Measurements from ENCODE around the gene POLR2E. TPM values are rescaled to one million over a fixed set of nuclear protein-coding genes. Genes with fewer than 3 reads are reported as not detected.
"Not testable (repeated sequence)": the region's sequence is repeated elsewhere in the genome, so short reads cannot be mapped to it uniquely, and the experiment has no call there.

Gene POLR2E
- polyA plus RNA-seq, 1 donor from 2014 or later, result 172 TPM

DNA sequence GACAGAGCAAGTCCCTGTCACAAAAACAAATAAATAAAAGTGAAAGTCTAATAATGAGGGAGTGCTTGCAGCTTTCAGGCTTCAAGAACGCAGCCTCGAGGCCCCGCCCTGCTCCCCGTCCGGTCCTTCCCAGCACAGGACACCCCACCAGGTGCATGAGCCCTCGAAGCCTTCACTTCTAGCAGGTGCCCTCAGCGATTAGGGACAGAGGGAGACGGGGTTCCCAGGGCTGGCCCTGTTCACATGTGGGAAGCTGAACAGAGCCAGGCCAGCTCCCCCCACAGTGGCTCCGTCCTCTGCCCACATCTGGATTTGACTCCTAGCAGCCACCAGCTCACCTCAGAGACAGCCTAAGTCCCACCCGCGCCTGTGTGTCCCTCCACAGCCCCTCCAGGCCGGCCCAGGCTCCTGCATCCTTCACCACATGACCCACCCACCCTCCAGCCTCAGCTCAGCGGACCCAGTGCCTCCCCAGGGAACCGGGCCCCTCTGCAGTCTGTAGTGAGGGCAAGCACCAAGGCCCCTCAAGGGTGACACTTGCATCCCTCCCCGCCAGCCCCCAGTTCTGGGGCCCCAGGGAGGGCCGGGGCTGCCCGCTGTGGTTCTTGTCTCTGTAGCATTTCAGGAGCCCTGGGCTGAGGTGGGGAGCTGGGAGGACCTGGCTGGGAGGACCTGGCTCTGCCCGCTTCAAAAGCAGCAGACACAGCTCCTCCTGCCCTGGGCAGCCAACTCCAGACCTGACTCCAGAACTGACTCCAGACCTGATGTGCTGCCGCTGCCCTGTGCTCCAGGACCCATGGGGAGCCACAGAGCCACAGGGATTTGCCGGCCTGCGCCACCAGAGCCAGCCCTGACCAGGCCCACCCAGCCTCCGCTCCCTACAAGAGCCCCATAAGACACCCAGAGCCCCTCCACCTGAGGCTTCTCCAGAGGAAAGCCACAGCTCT is 35.9 kb upstream of the POLR2E start:
- H4K20me1 ChIP-seq (ENCODE audit: insufficient read depth), result no peaks in the 10 kb centered on the region
- H3K36me3 ChIP-seq (ENCODE audit: insufficient read depth, low read length), result no peaks in the 10 kb centered on the region
- no peaks in the 10 kb centered on the region for H3K79me2 ChIP-seq (replicated peaks; ENCODE audit: insufficient read depth, low read length)
- no peaks in the 10 kb centered on the region for H3F3A ChIP-seq (ENCODE audit: insufficient read depth, low read length, poor library complexity, severe bottlenecking)
- H3K27ac ChIP-seq (ENCODE audit: low read length), result no peak overlapping the region
- no peaks in the 10 kb centered on the region for H3K27me3 ChIP-seq (ENCODE audit: insufficient read depth, low read depth, low read length)
- H3K9me2 ChIP-seq (ENCODE audit: insufficient read depth, low read length), result no peaks in the 10 kb centered on the region
- H3K4me2 ChIP-seq (ENCODE audit: low read length), result no peak overlapping the region
- no peak overlapping the region for H3K4me3 ChIP-seq (ENCODE audit: low read length)
- no peaks in the 10 kb centered on the region for H3K9me3 ChIP-seq (ENCODE audit: low read length)
- H2AFZ ChIP-seq (ENCODE audit: low read depth, low read length), result no peak overlapping the region
- TF ChIP-seq EZH2 (IDR thresholded peaks at IDR 0.05; ENCODE audit: borderline replicate concordance, insufficient read depth, low read length, poor library complexity, severe bottlenecking), result no peak
- no peak for TF ChIP-seq RAD21 (conservative IDR thresholded peaks at IDR 0.05)
- TF ChIP-seq POLR2AphosphoS5 (IDR thresholded peaks at IDR 0.05), result no peak
- TF ChIP-seq TAF1 (IDR thresholded peaks at IDR 0.05; ENCODE audit: low read depth), result no peak
- no peak for TF ChIP-seq SMC3 (conservative IDR thresholded peaks at IDR 0.05; ENCODE audit: poor library complexity)
- H3K9ac ChIP-seq (ENCODE audit: low read length), result no peak overlapping the region

DNA sequence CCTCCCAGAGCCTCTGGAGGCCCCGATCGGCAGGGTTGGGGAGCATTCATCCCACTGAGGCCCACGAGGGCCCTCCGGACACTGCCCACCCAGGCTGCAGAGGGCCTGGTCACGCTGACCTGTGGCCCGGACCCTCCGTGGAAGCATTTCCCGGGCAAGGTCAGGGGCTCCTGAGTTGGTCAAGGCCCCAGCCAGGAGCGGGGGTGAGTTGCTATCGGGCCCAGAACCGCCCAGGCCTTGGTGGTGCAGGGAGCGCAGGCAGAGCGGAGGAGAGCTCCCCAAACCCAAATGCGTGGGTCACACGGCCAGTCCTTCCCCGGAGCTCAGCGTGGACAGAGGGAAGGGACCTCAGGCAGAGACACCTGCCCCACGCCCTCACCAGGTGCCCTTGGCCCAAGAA is 34.4 kb upstream of the POLR2E start:
- no peaks in the 10 kb centered on the region for H3K27me3 ChIP-seq (ENCODE audit: insufficient read depth, low read depth, low read length)
- H3K4me3 ChIP-seq (ENCODE audit: low read length), result no peak overlapping the region
- no peaks in the 10 kb centered on the region for H3K9me3 ChIP-seq (ENCODE audit: low read length)
- no peaks in the 10 kb centered on the region for H4K20me1 ChIP-seq (ENCODE audit: insufficient read depth)
- TF ChIP-seq POLR2AphosphoS5 (IDR thresholded peaks at IDR 0.05) (no peak), REST (IDR thresholded peaks at IDR 0.05; ENCODE audit: borderline replicate concordance) (no peak), TAF1 (IDR thresholded peaks at IDR 0.05; ENCODE audit: low read depth) (no peak), EZH2 (IDR thresholded peaks at IDR 0.05; ENCODE audit: borderline replicate concordance, insufficient read depth, low read length, poor library complexity, severe bottlenecking) (no peak), SMC3 (conservative IDR thresholded peaks at IDR 0.05; ENCODE audit: poor library complexity) (no peak), EP300 (conservative IDR thresholded peaks at IDR 0.05; ENCODE audit: poor library complexity, severe bottlenecking) (no peak), RAD21 (conservative IDR thresholded peaks at IDR 0.05) (no peak), MXI1 (conservative IDR thresholded peaks at IDR 0.05; ENCODE audit: poor library complexity, severe bottlenecking) (no peak)
- TF ChIP-seq, protein P1, sequence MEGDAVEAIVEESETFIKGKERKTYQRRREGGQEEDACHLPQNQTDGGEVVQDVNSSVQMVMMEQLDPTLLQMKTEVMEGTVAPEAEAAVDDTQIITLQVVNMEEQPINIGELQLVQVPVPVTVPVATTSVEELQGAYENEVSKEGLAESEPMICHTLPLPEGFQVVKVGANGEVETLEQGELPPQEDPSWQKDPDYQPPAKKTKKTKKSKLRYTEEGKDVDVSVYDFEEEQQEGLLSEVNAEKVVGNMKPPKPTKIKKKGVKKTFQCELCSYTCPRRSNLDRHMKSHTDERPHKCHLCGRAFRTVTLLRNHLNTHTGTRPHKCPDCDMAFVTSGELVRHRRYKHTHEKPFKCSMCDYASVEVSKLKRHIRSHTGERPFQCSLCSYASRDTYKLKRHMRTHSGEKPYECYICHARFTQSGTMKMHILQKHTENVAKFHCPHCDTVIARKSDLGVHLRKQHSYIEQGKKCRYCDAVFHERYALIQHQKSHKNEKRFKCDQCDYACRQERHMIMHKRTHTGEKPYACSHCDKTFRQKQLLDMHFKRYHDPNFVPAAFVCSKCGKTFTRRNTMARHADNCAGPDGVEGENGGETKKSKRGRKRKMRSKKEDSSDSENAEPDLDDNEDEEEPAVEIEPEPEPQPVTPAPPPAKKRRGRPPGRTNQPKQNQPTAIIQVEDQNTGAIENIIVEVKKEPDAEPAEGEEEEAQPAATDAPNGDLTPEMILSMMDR (IDR thresholded peaks at IDR 0.05; ENCODE audit: poor library complexity, severe bottlenecking), result no peak
- H2AFZ ChIP-seq (ENCODE audit: low read depth, low read length), result no peak overlapping the region
- no peak overlapping the region for H3K4me2 ChIP-seq (ENCODE audit: low read length)
- no peaks in the 10 kb centered on the region for H3F3A ChIP-seq (ENCODE audit: insufficient read depth, low read length, poor library complexity, severe bottlenecking)
- H3K9ac ChIP-seq (ENCODE audit: low read length), result no peak overlapping the region
- H3K9me2 ChIP-seq (ENCODE audit: insufficient read depth, low read length), result no peaks in the 10 kb centered on the region
- no peak overlapping the region for H3K27ac ChIP-seq (ENCODE audit: low read length)
- no peaks in the 10 kb centered on the region for H3K36me3 ChIP-seq (ENCODE audit: insufficient read depth, low read length)
- no peaks in the 10 kb centered on the region for H3K79me2 ChIP-seq (replicated peaks; ENCODE audit: insufficient read depth, low read length)

DNA sequence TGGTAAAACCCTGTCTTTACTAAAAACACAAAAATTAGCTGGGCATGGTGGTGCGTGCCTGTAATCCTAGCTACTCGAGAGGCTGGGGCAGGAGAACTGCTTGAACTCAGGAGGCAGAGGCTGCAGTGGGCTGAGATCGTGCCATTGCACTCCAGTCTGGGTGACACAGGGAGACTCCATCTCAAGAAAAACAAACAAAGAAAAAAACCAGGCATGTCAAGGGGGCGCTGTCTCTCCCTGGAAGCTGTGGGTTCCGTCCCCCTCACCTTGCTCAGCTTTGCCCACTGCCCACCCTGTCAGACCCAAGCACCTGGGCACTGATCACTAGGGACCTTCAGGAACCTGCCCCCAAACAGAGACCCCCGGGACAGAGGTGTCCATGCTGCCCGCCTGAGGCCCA is 33.9 kb upstream of the POLR2E start:
- not testable (repeated sequence) for H2AFZ ChIP-seq (ENCODE audit: low read depth, low read length); H4K20me1 ChIP-seq (ENCODE audit: insufficient read depth); H3K4me3 ChIP-seq (ENCODE audit: low read length); H3F3A ChIP-seq (ENCODE audit: insufficient read depth, low read length, poor library complexity, severe bottlenecking); H3K79me2 ChIP-seq (replicated peaks; ENCODE audit: insufficient read depth, low read length); H3K36me3 ChIP-seq (ENCODE audit: insufficient read depth, low read length); H3K4me2 ChIP-seq (ENCODE audit: low read length); H3K9me2 ChIP-seq (ENCODE audit: insufficient read depth, low read length); H3K27ac ChIP-seq (ENCODE audit: low read length); H3K9ac ChIP-seq (ENCODE audit: low read length); H3K9me3 ChIP-seq (ENCODE audit: low read length); H3K27me3 ChIP-seq (ENCODE audit: insufficient read depth, low read depth, low read length)
